Motor neuron (in vitro differentiated cells): ENCODE results near the gene FBL. TPM values are rescaled to one million over a fixed set of nuclear protein-coding genes. Genes with fewer than 3 reads are reported as not detected.
A peak's percentile ranks its signal among the peaks of the same experiment; 100 is the strongest.

ENCODE experiments used
- ATAC-seq, 8 experiments: fragments of 200-7000 bp; cut with Tn5 transposase; replicated peaks in 6 of 8; 2 replicates each; pipeline ENCODE4 v1.8.0; 2021; ENCODE audit warnings: mild to moderate bottlenecking in 8 of 8, moderate library complexity in 8 of 8
- H3K27ac ChIP-seq, 2 donors: fragments of 250-450 bp; sonication (Bioruptor Pico); 2 replicates each; pipeline ENCODE4 v1.9.0; 2021; ENCODE audit warnings: antibody characterized with exemption in 2 of 2, mild to moderate bottlenecking in 2 of 2, moderate library complexity in 1 of 2
- H3K4me1 ChIP-seq, 2 donors: fragments of 250-450 bp; sonication (Bioruptor Pico); replicated peaks in 1 of 2; 2 replicates each; pipeline ENCODE4 v1.6.1; 2021; ENCODE audit warnings: antibody characterized with exemption in 2 of 2, mild to moderate bottlenecking in 2 of 2, moderate library complexity in 1 of 2
- H3K4me3 ChIP-seq, 5 donors: fragments of 250-450 bp; sonication (Bioruptor Pico); 2 replicates each; pipeline ENCODE4 v1.9.0; 2021; ENCODE audit warnings: antibody characterized with exemption in 5 of 5, mild to moderate bottlenecking in 5 of 5, moderate library complexity in 4 of 5
- WGBS, 10 experiments: fragments of 450-650 bp; shearing (Covaris generic); methylation state at CpG; one replicate each; pipeline ENCODE4 v1.0.0; 2022; 5-methylcytosine and 5-hydroxymethylcytosine counted together
- in situ Hi-C, 9 experiments: fragments of 400-800 bp; cut with MboI; loops; one replicate each; pipeline ENCODE4 v1.15.0; 2021; ENCODE audit warnings: low sequenced_read_pairs in 9 of 9, low pct_unique_long_range_greater_than_20kb in 2 of 9; ENCODE audit not compliant: unreplicated experiment in 9 of 9
- total RNA-seq, 8 experiments: library from RNA; unstranded; fragments of 300-600 nt; gene quantifications; 2 replicates each; pipeline versions ENCODE4 v1.2.3 to v1.2.4, GENCODE V29; 2022

Gene FBL
- total RNA-seq, 8 experiments from 2014 or later, result 67.4 to 311 (median 110) TPM

DNA sequence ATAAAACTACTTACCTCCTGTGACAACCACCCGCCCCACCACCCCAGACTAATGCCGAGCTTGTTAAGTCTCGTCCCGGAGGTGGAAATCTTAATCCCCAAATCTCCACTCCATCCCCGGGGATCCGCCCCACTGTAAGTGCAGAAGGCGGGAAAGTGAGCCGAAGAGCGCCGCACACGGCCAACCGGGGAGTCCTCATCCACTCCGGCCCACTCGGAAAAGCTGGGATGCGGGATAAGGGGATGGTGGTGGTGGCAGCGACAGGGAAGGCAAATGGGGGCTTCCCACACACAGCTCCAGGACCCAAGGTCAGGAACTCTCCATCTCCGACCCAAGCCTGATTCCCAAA, 621 bp downstream of the FBL start:
- in situ Hi-C loops, result loop anchor here in 1 of 9 experiments (25.0 kb wide), 1 partner anchor 308 kb away; the partner anchor contains the start of genes EID2 and EID2B

DNA sequence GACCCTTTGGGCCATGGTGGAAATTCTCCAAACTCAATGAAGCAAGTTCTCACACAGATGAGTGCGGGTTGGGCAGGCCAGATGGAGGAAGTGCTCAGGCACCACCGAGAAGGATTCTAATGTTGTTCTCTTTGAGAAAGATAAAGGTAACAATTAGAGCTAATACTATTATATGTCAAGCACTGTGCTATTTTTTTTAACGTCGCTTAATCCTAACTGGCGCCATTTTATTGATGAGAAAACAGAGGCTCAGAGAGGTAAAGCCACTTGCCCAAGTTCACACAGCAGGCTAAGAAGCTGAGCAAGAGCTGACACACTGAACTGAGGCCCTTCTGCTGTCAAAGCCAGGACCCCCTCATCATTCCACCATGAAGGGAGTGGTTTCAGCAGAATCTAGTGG, 1.0 kb downstream of the FBL start:
- 0 to 40% (median 28%) methylated on average over 2 to 5 of the region's 5 CpGs; no CpG with 5 or more reads in 3 of the 10 experiments for WGBS, 10 experiments
- H3K4me3 ChIP-seq, result peak overlapping the region; percentile 49 to 87 (median 56)
- peaks cover 21 to 22% of the 10 kb centered on the region in 2 donors for H3K4me1 ChIP-seq
- ATAC-seq, result no peak
- in situ Hi-C loops, result loop anchor here in 1 of 9 experiments (25.0 kb wide), 1 partner anchor 308 kb away; the partner anchor contains the start of genes EID2 and EID2B
- no peak overlapping the region for H3K27ac ChIP-seq

More for the DNA sequence above, 621 bp downstream of the FBL start:
- peak; percentile 3 to 44 (median 12) for ATAC-seq
- Histone ChIP-seq H3K4me3 (peak overlapping the region; percentile 49 to 87 (median 56)), H3K27ac (peak overlapping the region in 1 of 2 donors; percentile 89), H3K4me1 (peaks cover 21 to 22% of the 10 kb centered on the region in 2 donors)
- WGBS, 10 experiments, result 0 to 2% (median 0%) methylated on average over 1 to 10 of the region's 17 CpGs; no CpG with 5 or more reads in 5 of the 10 experiments

DNA sequence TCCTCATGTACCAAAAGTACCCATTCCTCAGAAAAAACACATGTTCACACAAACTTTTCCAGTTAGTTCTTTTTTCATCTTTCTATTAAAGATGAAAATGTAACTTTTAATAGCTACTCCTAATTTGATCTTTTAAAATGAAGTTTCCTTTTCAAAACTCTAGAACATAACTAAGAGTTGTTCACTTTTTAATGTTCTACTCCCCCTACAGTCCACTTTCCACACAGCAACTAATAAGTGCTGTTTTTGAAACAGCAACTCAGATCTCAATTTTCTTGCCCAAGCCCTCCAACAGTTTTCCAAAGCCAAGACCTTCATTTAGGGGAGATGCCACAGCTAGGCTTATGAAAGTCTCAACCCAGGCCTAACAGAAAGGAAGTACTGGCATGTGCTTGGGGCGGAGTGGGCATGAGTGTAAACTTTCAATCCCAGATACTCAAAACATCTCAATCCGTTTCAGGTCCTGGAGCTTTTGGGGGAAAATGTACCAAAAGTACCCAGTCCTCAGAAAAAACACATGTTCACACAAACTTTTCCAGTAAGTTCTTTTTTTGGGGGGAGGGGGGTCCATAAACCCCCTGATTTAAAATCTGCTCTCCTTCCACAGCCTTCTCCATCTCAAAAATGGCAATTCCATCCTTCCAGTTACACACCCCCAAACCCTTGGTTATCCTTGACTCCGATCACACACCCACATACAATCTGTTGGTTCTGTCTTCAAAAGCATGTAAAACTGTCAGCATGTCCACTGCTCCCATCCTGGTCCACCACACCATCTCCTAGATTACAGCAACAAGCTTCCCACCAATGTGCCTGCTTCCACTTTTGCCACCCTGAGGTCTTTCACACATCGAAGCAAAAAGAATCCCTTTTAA, 2.0 kb downstream of the FBL start:
- Histone ChIP-seq H3K4me1 (peaks cover 21 to 22% of the 10 kb centered on the region in 2 donors), H3K4me3 (peak overlapping the region in 3 of 5 donors; percentile 7 to 56 (median 12)), H3K27ac (no peak overlapping the region)
- in situ Hi-C loops, result loop anchor here in 1 of 9 experiments (25.0 kb wide), 1 partner anchor 307 kb away; the partner anchor contains the start of genes EID2 and EID2B
- 13 to 71% (median 42%) methylated on average over 1 to 4 of the region's 4 CpGs; no CpG with 5 or more reads in 4 of the 10 experiments for whole genome bisulfite sequencing, 10 experiments
- ATAC-seq, result no peak

DNA sequence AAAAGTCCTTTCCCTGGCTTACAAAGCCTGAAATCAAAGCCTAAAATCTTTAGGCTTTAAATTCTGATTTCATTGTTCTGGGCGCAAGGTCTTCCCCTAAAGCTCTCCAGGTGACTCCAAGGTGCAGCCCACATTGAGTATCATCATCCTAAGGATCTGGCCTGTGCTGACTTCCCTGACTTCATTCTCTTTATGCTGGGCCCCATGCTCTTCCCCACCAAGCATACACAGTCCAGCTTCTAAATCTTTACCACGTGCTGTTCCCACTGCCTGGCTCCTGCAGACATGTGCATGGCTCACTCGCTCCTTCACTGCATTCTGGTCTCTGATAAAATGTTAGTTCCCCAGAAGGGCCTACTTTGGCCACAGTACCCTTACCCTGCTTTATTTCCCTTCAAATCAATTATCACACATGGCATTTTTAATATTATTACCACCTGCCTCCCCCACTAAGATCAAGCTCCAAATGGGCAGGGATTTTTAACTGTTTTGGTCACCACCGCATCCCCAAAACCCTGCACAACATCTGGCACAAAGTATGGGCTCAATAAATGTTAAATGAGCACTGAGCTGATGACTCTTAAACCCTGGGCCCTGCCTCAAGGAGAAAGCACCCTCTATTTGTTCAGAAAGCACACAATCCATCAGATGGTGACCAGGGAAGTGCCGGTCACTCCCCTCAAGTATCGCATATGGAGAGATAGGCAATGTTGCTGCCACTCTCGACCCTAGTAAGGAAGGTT, 3.3 kb downstream of the FBL start:
- 41 to 100% (median 74%) methylated on average over 1 to 7 of the region's 7 CpGs; no CpG with 5 or more reads in 2 of the 10 experiments for WGBS, 10 experiments
- in situ Hi-C loops, result loop anchor here in 1 of 9 experiments (25.0 kb wide), 1 partner anchor 306 kb away; the partner anchor contains the start of genes EID2 and EID2B
- ATAC-seq, result no peak
- H3K4me1 ChIP-seq, result peaks cover 21 to 22% of the 10 kb centered on the region in 2 donors
- no peak overlapping the region for H3K4me3 ChIP-seq
- H3K27ac ChIP-seq, result no peak overlapping the region

DNA sequence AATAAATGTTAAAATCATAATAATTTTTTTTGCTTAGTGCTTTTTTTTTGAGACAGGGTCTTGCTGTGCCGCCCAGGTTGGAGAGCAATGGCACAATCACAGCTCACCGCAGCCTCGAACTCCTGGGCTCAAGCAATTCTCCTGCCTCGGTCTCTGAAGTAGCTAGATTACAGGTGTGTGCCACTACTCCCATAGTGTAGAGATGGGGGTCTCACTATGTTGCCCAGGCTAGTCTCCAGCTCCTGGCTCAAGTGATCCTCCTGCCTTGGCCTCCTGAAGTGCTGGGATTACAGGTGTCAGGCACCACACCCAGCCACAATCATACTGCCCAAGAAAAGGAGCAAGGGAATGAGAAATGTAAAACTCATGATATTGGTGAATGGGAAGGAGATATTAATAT, 5.1 kb downstream of the FBL start:
- Histone ChIP-seq H3K4me1 (peaks cover 15 to 17% of the 10 kb centered on the region in 2 donors), H3K4me3 (no peak overlapping the region), H3K27ac (no peak overlapping the region)
- 93 to 100% (median 100%) methylated on average over 1 to 4 of the region's 4 CpGs; no CpG with 5 or more reads in 5 of the 10 experiments for WGBS, 10 experiments
- in situ Hi-C loops, result loop anchor here in 1 of 9 experiments (25.0 kb wide), 1 partner anchor 304 kb away; the partner anchor contains the start of genes EID2 and EID2B
- no peak for ATAC-seq

DNA sequence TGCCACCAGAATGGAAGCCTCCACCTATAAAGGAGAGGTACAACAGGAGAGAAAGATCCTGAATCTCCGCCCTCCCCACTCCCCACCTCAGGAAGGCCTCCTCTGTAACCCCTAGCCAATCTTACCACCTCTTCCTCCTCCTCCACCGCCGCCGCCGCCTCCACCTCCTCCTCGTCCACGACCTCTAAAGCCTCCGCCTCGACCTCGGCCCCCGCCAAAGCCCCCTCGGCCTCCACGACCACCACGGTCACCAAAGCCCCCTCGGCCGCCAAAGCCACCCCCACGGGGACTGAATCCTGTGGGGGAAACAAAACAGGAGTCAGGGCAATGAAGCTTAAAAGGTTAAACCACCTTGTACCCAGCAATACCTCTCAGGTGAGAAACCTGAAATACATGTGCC, 5.7 kb downstream of the FBL start:
- 100% methylated on average over 1 of the region's 17 CpGs; no CpG with 5 or more reads in 9 of the 10 experiments for WGBS, 10 experiments
- no peak overlapping the region for H3K27ac ChIP-seq
- in situ Hi-C loops, result loop anchor here in 1 of 9 experiments (25.0 kb wide), 1 partner anchor 303 kb away; the partner anchor contains the start of genes EID2 and EID2B
- H3K4me1 ChIP-seq, result peaks cover 15 to 17% of the 10 kb centered on the region in 2 donors
- ATAC-seq, result no peak
- no peak overlapping the region for H3K4me3 ChIP-seq

DNA sequence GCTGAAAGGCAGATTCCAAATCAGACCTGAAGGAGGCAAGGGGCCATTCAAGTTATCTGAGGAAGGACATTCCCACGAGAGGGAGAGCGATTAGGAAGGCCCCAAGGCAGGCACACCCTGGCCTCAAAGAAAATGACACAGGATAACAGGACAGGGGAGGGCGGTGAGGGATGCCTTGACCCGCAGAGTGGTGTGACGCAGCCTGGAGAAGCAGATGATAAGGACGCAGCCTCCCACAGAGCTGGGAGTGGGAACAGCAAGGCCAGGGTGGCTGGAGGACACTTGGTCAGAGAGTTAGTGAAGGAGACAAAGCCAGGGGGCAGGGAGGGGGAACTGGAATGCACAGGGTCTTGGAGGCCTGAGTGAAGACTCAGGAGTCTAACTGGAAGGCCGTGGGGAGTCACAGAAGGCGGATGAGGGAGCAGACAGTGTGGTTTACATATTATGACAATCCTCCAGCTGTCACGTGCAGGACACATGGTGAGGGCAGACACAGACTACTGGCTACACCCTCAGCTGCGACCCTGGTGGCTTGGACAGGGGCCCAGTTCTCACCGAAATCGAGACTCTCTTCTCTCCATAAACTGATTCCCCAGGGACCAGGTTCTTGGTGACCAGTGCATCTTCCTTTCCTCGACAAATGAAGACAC, 6.4 kb downstream of the FBL start:
- in situ Hi-C loops, result loop anchor here in 1 of 9 experiments (25.0 kb wide), 1 partner anchor 303 kb away; the partner anchor contains the start of genes EID2 and EID2B
- 78 to 100% (median 93%) methylated on average over 2 to 6 of the region's 13 CpGs; no CpG with 5 or more reads in 4 of the 10 experiments for WGBS, 10 experiments
- H3K27ac ChIP-seq, result no peak overlapping the region
- ATAC-seq, result peak in 3 of 8 experiments; percentile 27 to 61 (median 60)
- no peak overlapping the region for H3K4me3 ChIP-seq
- peaks cover 9 to 12% of the 10 kb centered on the region in 2 donors for H3K4me1 ChIP-seq

DNA sequence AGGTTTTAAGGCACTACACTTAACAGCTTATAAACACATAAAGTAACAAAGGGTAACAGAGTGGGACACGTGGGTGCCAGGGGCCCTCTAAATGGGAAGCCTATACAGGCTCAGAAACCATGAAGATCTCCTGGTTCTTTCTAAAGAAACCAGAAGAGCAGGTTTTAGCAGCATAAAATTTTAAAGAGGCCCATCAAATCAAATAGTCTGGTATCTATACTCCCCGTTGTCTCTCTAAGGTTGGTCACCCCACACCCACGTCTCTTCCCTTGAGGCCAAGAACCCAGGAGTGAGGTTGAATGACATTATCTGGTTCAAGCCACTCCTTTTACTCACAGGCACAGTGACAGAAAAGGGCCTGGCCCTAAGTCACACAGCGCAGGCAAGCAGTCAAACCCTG, 7.6 kb downstream of the FBL start:
- H3K4me3 ChIP-seq, result no peak overlapping the region
- 80 to 100% (median 90%) methylated on average over 1 to 2 of the region's 4 CpGs; no CpG with 5 or more reads in 6 of the 10 experiments for WGBS, 10 experiments
- in situ Hi-C loops, result loop anchor here in 1 of 9 experiments (25.0 kb wide), 1 partner anchor 301 kb away; the partner anchor contains the start of genes EID2 and EID2B
- H3K4me1 ChIP-seq, result peaks cover 5 to 8% of the 10 kb centered on the region in 2 donors
- no peak for ATAC-seq
- no peak overlapping the region for H3K27ac ChIP-seq

DNA sequence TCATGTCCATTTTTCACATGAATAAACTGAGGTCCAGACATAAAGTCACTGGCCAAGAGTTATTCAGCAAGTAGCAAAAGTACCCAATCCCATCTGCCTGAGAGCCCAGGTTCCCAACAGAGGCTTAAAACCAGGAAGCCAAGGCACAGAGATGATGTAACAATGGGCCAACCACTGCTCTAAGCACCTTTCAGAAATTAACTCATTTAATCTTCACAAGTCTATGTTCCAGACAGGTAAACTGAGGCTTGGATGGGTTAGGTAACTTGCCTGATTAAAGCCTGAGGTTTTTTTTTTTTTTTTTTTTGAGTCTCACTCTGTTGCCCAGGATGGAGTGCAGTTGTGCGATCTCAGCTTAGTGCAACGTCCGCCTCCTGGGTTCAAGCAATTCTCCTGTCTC, 8.2 kb downstream of the FBL start:
- ATAC-seq, result no peak
- WGBS, 10 experiments, result 93 to 100% (median 100%) methylated on average over 2 to 3 of the region's 3 CpGs; no CpG with 5 or more reads in 7 of the 10 experiments
- Histone ChIP-seq H3K4me1 (peaks cover 5 to 6% of the 10 kb centered on the region in 2 donors), H3K27ac (no peak overlapping the region), H3K4me3 (no peak overlapping the region)
- in situ Hi-C loops, result loop anchor here in 1 of 9 experiments (25.0 kb wide), 1 partner anchor 301 kb away; the partner anchor contains the start of genes EID2 and EID2B

DNA sequence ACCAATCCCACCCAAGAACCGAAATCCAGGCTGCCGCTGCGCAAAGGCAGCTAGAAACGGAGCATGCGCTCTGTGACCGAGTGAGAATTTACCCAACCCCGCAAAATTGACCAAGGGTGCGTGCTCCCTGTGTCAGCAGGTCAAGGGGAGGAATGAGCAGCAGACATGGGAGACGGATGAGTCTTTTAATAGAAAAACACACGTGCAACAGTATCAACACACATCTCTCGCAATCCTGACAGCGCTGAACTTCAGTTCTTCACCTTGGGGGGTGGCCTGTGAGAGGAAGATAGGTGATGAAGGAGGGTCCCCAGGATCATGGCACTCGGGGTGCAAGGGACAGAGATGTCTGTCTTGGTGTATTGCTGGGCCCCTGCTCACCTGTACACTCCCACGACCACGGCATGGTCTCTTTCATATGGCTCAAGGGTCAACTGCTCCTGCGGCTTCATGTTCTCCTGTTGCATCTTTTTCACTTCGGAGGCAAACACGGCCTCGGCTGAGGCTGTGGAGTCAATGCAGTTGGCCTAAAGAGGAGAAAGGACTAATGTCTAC, 11.8 kb downstream of the FBL start:
- Histone ChIP-seq H3K4me3 (peak overlapping the region in 3 of 5 donors; percentile 86 to 97 (median 88)), H3K4me1 (peaks cover 14 to 16% of the 10 kb centered on the region in 2 donors), H3K27ac (peak overlapping the region; percentile 15 to 99)
- 15 to 100% (median 69%) methylated on average over 1 to 8 of the region's 19 CpGs; no CpG with 5 or more reads in 2 of the 10 experiments for WGBS, 10 experiments
- no peak for ATAC-seq
- in situ Hi-C loops, result loop anchor here in 1 of 9 experiments (25.0 kb wide), 1 partner anchor 297 kb away; the partner anchor contains the start of genes EID2 and EID2B

DNA sequence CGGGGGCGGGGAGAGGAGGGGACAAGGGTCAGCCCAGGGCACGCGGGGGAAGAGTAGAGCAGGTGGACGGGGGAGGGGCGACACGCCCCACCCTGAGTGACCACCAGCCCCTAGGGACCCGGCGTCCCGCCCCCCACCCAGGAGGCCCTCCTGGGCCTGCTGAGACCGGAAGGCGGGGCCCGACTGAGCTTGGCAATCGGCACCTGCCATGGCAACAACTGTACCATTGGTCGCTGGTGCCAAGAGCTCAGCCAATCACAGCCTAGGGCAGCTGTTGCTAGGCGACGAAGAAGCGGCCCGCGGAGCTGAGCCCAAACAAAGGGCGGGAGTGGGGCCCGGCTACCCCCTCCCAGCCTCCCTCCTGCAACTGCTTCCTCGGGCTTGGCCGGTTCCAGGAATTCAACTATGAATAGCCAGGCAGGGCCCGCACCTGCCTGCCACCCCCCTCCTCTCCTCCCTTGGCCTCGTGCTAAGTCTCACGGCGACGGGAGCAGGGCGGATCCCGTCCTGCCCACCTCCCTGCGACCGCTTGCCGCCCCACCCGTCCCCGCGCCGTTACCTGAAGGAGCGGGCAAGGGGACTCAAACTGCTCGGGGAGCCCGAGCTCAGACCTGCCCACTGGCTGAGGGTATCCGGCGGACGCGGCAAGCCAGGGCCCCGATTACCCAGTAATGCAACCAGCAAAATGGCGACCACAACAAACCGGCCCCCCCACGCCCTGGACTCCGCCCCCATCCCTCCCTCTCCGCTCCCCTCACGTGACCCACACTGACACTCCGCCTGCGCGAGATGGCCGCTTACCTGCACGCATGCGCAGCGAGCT, 12.5 kb downstream of the FBL start, which contains the start of gene DYRK1B:
TSS of gene DYRK1B (minus strand) at position 699 of the 823 bp plus-strand sequence. CDS start 2,295 bp downstream, outside the sequence.
- Histone ChIP-seq H3K27ac (peak within 1 kb of the TSS; percentile 97 to 99), H3K4me1 (peaks cover 14 to 16% of the 10 kb centered on the region in 2 donors), H3K4me3 (peak within 1 kb of the TSS; percentile 68 to 97 (median 88))
- 0 to 17% (median 0%) methylated on average over 2 to 6 of the region's 59 CpGs; no CpG with 5 or more reads in 7 of the 10 experiments for WGBS, 10 experiments
- in situ Hi-C loops, result loop anchor here in 1 of 9 experiments (25.0 kb wide), 1 partner anchor 296 kb away; the partner anchor contains the start of genes EID2 and EID2B
- peak; percentile 88 to 93 (median 92) for ATAC-seq
